Astrocyte (in vitro differentiated cells and primary cell): ENCODE measurements around the gene TP53BP1. TPM values are rescaled to one million over a fixed set of nuclear protein-coding genes. Genes with fewer than 3 reads are reported as not detected.

Experiments used
- DNase-seq: peaks from one replicate; pipeline ENCODE4 v3.0.0-alpha.2; 2010; ENCODE audit warnings: low read depth
- FAIRE-seq: peaks from 2 replicates; lab custom pipeline; 2011; peaks lifted over from hg19 to GRCh38; lab: Jason Lieb, UNC
- H2AFZ ChIP-seq: 2 replicates; pipeline ENCODE4 v1.6.0; 2012; ENCODE audit warnings: low read depth, low read length, inconsistent platforms
- H3K27ac ChIP-seq: 2 replicates; pipeline ENCODE4 v1.5.1; 2011; ENCODE audit warnings: low read depth, low read length, inconsistent platforms
- H3K27me3 ChIP-seq: 2 replicates; pipeline ENCODE4 v1.6.0; 2011; ENCODE audit warnings: low read length, inconsistent platforms; ENCODE audit not compliant: insufficient read depth
- H3K36me3 ChIP-seq: 2 replicates; pipeline ENCODE4 v1.5.1; 2011; ENCODE audit warnings: low read length, inconsistent platforms; ENCODE audit not compliant: insufficient read depth
- H3K4me1 ChIP-seq: 2 replicates; pipeline ENCODE4 v1.5.1; 2011; ENCODE audit warnings: low read length, inconsistent platforms; ENCODE audit not compliant: insufficient read depth
- H3K4me2 ChIP-seq: 2 replicates; pipeline ENCODE4 v1.6.0; 2012; ENCODE audit warnings: low read length, inconsistent platforms
- H3K4me3 ChIP-seq: 2 replicates; pipeline ENCODE4 v1.5.1; 2011; ENCODE audit warnings: low read depth, mild to moderate bottlenecking, low read length, inconsistent platforms; ENCODE audit not compliant: insufficient read depth
- H3K79me2 ChIP-seq: 2 replicates; pipeline ENCODE4 v1.6.0; 2012; ENCODE audit warnings: mild to moderate bottlenecking, low read length, inconsistent platforms; ENCODE audit not compliant: insufficient read depth
- H3K9ac ChIP-seq: 2 replicates; pipeline ENCODE4 v1.6.0; 2012; ENCODE audit warnings: mild to moderate bottlenecking, low read length, inconsistent platforms
- H3K9me3 ChIP-seq: 2 replicates; pipeline ENCODE4 v1.5.1; 2012; ENCODE audit warnings: low read depth, mild to moderate bottlenecking, low read length, inconsistent platforms; ENCODE audit not compliant: insufficient read depth
- H4K20me1 ChIP-seq: 2 replicates; pipeline ENCODE4 v1.6.0; 2012; ENCODE audit warnings: low read length, inconsistent platforms; ENCODE audit not compliant: insufficient read depth
- H3K27ac Mint-ChIP-seq: one replicate; pipeline ENCODE4 v1.8.0; 2021; ENCODE audit warnings: mild to moderate bottlenecking, mixed read lengths; ENCODE audit not compliant: unreplicated experiment
- H3K27me3 Mint-ChIP-seq: one replicate; pipeline ENCODE4 v1.8.0; 2021; ENCODE audit warnings: low read depth, mixed read lengths; ENCODE audit not compliant: unreplicated experiment
- H3K36me3 Mint-ChIP-seq: one replicate; pipeline ENCODE4 v1.8.0; 2021; ENCODE audit warnings: low read depth, mixed read lengths; ENCODE audit not compliant: unreplicated experiment
- H3K4me1 Mint-ChIP-seq: one replicate; pipeline ENCODE4 v1.8.0; 2021; ENCODE audit warnings: low read depth, mixed read lengths; ENCODE audit not compliant: unreplicated experiment
- H3K4me3 Mint-ChIP-seq: one replicate; pipeline ENCODE4 v1.8.0; 2021; ENCODE audit warnings: mild to moderate bottlenecking, moderate library complexity, mixed read lengths; ENCODE audit not compliant: unreplicated experiment
- H3K9me3 Mint-ChIP-seq: one replicate; pipeline ENCODE4 v1.8.0; 2021; ENCODE audit warnings: mild to moderate bottlenecking, mixed read lengths; ENCODE audit not compliant: unreplicated experiment
- CTCF ChIP-seq: IDR thresholded peaks from 2 replicates; pipeline ENCODE4 v1.5.1; 2011; ENCODE audit warnings: low read depth, mild to moderate bottlenecking, inconsistent platforms, low read length, moderate library complexity; ENCODE audit not compliant: insufficient read depth
- EZH2 ChIP-seq: IDR thresholded peaks from 2 replicates; pipeline ENCODE4 v1.6.1; 2012; ENCODE audit warnings: mild to moderate bottlenecking, low read length, inconsistent platforms; ENCODE audit not compliant: insufficient read depth
- total RNA-seq: library from RNA; stranded (reverse); gene quantifications from 2 replicates; pipeline ENCODE4 v1.2.1, GENCODE V29; 2021

Gene TP53BP1
- total RNA-seq, 1 donor from 2014 or later = 71.9 TPM

- Histone ChIP-seq H3K9me3 (no peaks in the 10 kb centered on the region), H2AFZ (no peak overlapping the region), H3K36me3 (peaks cover 18% of the 10 kb centered on the region), H3K4me1 (no peaks in the 10 kb centered on the region), H3K4me2 (no peak overlapping the region), H4K20me1 (peaks cover 34% of the 10 kb centered on the region), H3K4me3 (no peak overlapping the region), H3K9ac (no peak overlapping the region), H3K79me2 (no peaks in the 10 kb centered on the region), H3K27ac (no peak overlapping the region), H3K27me3 (no peaks in the 10 kb centered on the region)
- no peak for DNase-seq
- Mint-ChIP-seq H3K27me3 (no peaks in the 10 kb centered on the region), H3K9me3 (peaks cover 4% of the 10 kb centered on the region), H3K4me1 (peaks cover 13% of the 10 kb centered on the region), H3K36me3 (peaks cover 51% of the 10 kb centered on the region), H3K4me3 (no peak overlapping the region), H3K27ac (no peak overlapping the region)
- TF ChIP-seq EZH2 = no peak
- TF ChIP-seq CTCF = no peak
- FAIRE-seq = no peak
Observed at GRCh38 chr15:43529141-43529540, 36.2 kb upstream of the TP53BP1 start.

GRCh38 chr15:43528542-43529007, 35.6 kb upstream of the TP53BP1 start:
- no peak overlapping the region for H3K9ac ChIP-seq
- H3K9me3 ChIP-seq = no peaks in the 10 kb centered on the region
- DNase-seq (no peak), FAIRE-seq (no peak)
- Mint-ChIP-seq H3K4me3 (no peak overlapping the region), H3K27ac (no peak overlapping the region), H3K4me1 (peaks cover 13% of the 10 kb centered on the region), H3K36me3 (peaks cover 52% of the 10 kb centered on the region), H3K9me3 (peaks cover 6% of the 10 kb centered on the region), H3K27me3 (no peaks in the 10 kb centered on the region)
- H3K27ac ChIP-seq = no peak overlapping the region
- H3K4me1 ChIP-seq = no peaks in the 10 kb centered on the region
- H2AFZ ChIP-seq = no peak overlapping the region
- TF ChIP-seq EZH2 (no peak), CTCF (no peak)
- H3K27me3 ChIP-seq = no peaks in the 10 kb centered on the region
- H4K20me1 ChIP-seq = peaks cover 39% of the 10 kb centered on the region
- no peak overlapping the region for H3K4me3 ChIP-seq
- no peaks in the 10 kb centered on the region for H3K79me2 ChIP-seq
- peaks cover 23% of the 10 kb centered on the region for H3K36me3 ChIP-seq
- H3K4me2 ChIP-seq = no peak overlapping the region

- H3K27me3 Mint-ChIP-seq = no peaks in the 10 kb centered on the region
- peaks cover 58% of the 10 kb centered on the region for H3K36me3 Mint-ChIP-seq
- H3K27ac Mint-ChIP-seq = peak overlapping the region; percentile 58
- peaks cover 6% of the 10 kb centered on the region for H3K9me3 Mint-ChIP-seq
- Histone ChIP-seq H4K20me1 (peaks cover 45% of the 10 kb centered on the region), H3K9ac (no peak overlapping the region), H3K9me3 (no peaks in the 10 kb centered on the region), H3K79me2 (no peaks in the 10 kb centered on the region), H3K4me2 (no peak overlapping the region), H3K36me3 (peaks cover 27% of the 10 kb centered on the region), H3K27me3 (no peaks in the 10 kb centered on the region), H3K27ac (no peak overlapping the region), H3K4me1 (no peaks in the 10 kb centered on the region), H3K4me3 (no peak overlapping the region), H2AFZ (no peak overlapping the region)
- peaks cover 13% of the 10 kb centered on the region for H3K4me1 Mint-ChIP-seq
- peak overlapping the region; percentile 20 for H3K4me3 Mint-ChIP-seq
- DNase-seq (no peak), FAIRE-seq (no peak)
- TF ChIP-seq EZH2 (no peak), CTCF (no peak)
Observed at GRCh38 chr15:43527802-43528541, 35.0 kb upstream of the TP53BP1 start.
